ENCODE results near the gene KIZ.

- TF ChIP-seq POLR2AphosphoS5 (IDR thresholded peaks at IDR 0.05; ENCODE audit: insufficient read depth in 1 of 2, low read depth in 1 of 2): no peak
- no peak for TF ChIP-seq CTCF (IDR thresholded peaks at IDR 0.05)
- TF ChIP-seq POLR2A (IDR thresholded peaks at IDR 0.05): no peak
Measured at GRCh38 chr20:21279706-21280521, 154.0 kb downstream of the KIZ start.
